HG03571 (cell line): ENCODE results near the gene NSDHL.

Experiments
- ATAC-seq: cut with Tn5 transposase; IDR thresholded peaks from one replicate; pipeline ENCODE4 v1.9.1; 2021; ENCODE audit not compliant: unreplicated experiment

Gene NSDHL

GRCh38 chrX:152910018-152910417 lies 79.2 kb downstream of the NSDHL start:
- peak; percentile 74 for ATAC-seq

GRCh38 chrX:152912106-152912505 lies 81.2 kb downstream of the NSDHL start:
- ATAC-seq: no peak

GRCh38 chrX:152912641-152913040 lies 81.8 kb downstream of the NSDHL start:
- ATAC-seq: no peak

- no peak for ATAC-seq
These were observed 82.5 kb downstream of the NSDHL start for GRCh38 chrX:152913346-152913745.

GRCh38 chrX:152913910-152914309 lies 83.0 kb downstream of the NSDHL start:
- no peak for ATAC-seq

- ATAC-seq: peak; percentile 81
These were observed 84.8 kb downstream of the NSDHL start for GRCh38 chrX:152915541-152916241.

GRCh38 chrX:152917656-152918579 lies 87.1 kb downstream of the NSDHL start:
- ATAC-seq: no peak

GRCh38 chrX:152918707-152919106 lies 87.8 kb downstream of the NSDHL start:
- no peak for ATAC-seq
